ENCODE measurements around the gene BRWD1.

- TF ChIP-seq CTCF (IDR thresholded peaks at IDR 0.05; ENCODE audit: low read depth, low read length, poor library complexity, severe bottlenecking): no peak
- no peak for TF ChIP-seq EZH2phosphoT487 (IDR thresholded peaks at IDR 0.05; ENCODE audit: borderline replicate concordance, low read length)
Measured at GRCh38 chr21:39359382-39359781, 46.0 kb upstream of the BRWD1 start.
